ENCODE data around the gene RTN4R. TPM values are rescaled to one million over a fixed set of nuclear protein-coding genes. Genes with fewer than 3 reads are reported as not detected.

The RTN4R gene
- total and polyA plus RNA-seq, 9 of the 15 experiments (the other 6 are each of a cell fraction or from before 2014, with no cell fraction given): 0.04 to 2.8 (median 1.4) TPM; not detected in 3

DNA sequence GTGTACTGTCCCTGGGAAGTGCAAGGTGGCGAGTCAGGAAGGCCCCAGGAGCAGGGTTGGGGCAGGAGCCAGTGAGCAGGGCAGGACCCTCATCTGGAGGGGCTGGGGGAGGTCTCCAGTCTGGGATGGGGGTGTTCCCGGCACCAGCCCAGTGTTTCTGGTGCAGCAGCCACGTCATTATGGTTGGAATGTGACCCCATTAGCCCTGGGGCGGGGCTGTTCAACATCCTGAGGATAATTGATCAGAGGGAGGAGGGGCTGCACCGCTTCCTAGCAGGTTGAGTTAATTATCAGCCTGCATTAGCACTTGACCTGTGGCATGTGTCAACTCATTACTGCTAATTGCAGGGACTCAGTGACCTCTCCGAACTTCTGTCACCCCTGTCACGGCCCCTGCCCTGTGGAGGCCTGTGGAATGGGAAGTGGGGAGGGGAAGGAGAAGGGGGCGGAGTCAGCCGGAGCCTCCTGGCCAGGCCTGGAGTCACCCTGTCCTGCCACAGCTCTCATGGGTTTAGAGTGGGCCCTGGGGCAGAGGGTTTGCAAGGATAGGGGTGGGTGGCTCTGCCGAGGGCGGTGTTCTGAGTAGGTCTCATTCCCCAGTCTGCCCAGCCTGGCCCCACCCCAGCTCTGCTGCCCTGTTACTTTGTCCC lies 64.4 kb downstream of the RTN4R start (continued):
- TF ChIP-seq MAFF (IDR thresholded peaks at IDR 0.05; ENCODE audit: low read length): no peak
- TF ChIP-seq, protein P1, sequence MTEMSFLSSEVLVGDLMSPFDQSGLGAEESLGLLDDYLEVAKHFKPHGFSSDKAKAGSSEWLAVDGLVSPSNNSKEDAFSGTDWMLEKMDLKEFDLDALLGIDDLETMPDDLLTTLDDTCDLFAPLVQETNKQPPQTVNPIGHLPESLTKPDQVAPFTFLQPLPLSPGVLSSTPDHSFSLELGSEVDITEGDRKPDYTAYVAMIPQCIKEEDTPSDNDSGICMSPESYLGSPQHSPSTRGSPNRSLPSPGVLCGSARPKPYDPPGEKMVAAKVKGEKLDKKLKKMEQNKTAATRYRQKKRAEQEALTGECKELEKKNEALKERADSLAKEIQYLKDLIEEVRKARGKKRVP (CRISPR knock-in tag; IDR thresholded peaks at IDR 0.05): no peak
- no peak for TF ChIP-seq SUPT5H (IDR thresholded peaks at IDR 0.05)
- peak; percentile 73; the same call in 1 of the 2 replicates for TF ChIP-seq ZBTB7A (IDR thresholded peaks at IDR 0.05; ENCODE audit: borderline replicate concordance, control insufficient read depth, low read depth, low read length)
- TF ChIP-seq ZFP30 (CRISPR knock-in tag; IDR thresholded peaks at IDR 0.05; ENCODE audit: borderline replicate concordance): 0 out of 2 replicates have a peak, but pooled peaks have one; percentile 35
- peak; percentile 21 for TF ChIP-seq POU5F1 (IDR thresholded peaks at IDR 0.05; ENCODE audit: borderline replicate concordance, low read depth, low read length, partially characterized antibody)
- 0 out of 2 replicates have a peak, but pooled peaks have one; percentile 20 for TF ChIP-seq ZNF277 (CRISPR knock-in tag; IDR thresholded peaks at IDR 0.05; ENCODE audit: borderline replicate concordance)
- peak; percentile 40 for TF ChIP-seq CXXC5 (CRISPR knock-in tag; IDR thresholded peaks at IDR 0.05)
- no peak for TF ChIP-seq MXI1 (IDR thresholded peaks at IDR 0.05; ENCODE audit: low read depth, low read length)
- TF ChIP-seq, protein P2, sequence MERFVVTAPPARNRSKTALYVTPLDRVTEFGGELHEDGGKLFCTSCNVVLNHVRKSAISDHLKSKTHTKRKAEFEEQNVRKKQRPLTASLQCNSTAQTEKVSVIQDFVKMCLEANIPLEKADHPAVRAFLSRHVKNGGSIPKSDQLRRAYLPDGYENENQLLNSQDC (CRISPR knock-in tag; IDR thresholded peaks at IDR 0.05): no peak
- TF ChIP-seq THRB (CRISPR knock-in tag; conservative IDR thresholded peaks at IDR 0.05): peak; percentile 79; the same call in 1 of the 2 replicates
- 0 out of 2 replicates have a peak, but pooled peaks have one; percentile 7 for TF ChIP-seq ZNF133 (CRISPR knock-in tag; IDR thresholded peaks at IDR 0.05)
- TF ChIP-seq GMEB1 (CRISPR knock-in tag; IDR thresholded peaks at IDR 0.05): 0 out of 2 replicates have a peak, but pooled peaks have one; percentile 22
- TF ChIP-seq SREBF1 (IDR thresholded peaks at IDR 0.05; ENCODE audit: borderline replicate concordance, low read depth, low read length): no peak
- peak; percentile 27; the same call in 1 of the 2 replicates for TF ChIP-seq ZNF324 (CRISPR knock-in tag; IDR thresholded peaks at IDR 0.05)
- 0 out of 2 replicates have a peak, but pooled peaks have one; percentile 34 for TF ChIP-seq ZNF561 (CRISPR knock-in tag; conservative IDR thresholded peaks at IDR 0.05)
- TF ChIP-seq, protein P3, sequence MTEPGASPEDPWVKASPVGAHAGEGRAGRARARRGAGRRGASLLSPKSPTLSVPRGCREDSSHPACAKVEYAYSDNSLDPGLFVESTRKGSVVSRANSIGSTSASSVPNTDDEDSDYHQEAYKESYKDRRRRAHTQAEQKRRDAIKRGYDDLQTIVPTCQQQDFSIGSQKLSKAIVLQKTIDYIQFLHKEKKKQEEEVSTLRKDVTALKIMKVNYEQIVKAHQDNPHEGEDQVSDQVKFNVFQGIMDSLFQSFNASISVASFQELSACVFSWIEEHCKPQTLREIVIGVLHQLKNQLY (CRISPR knock-in tag; conservative IDR thresholded peaks at IDR 0.05): 0 out of 4 replicates have a peak, but pooled peaks of 1 of the 2 experiments have one; percentile 56
- TF ChIP-seq SMAD4 (CRISPR knock-in tag; conservative IDR thresholded peaks at IDR 0.05): peak; percentile 58; the same call in 1 of the 2 replicates
- TF ChIP-seq CBX8 (IDR thresholded peaks at IDR 0.05; ENCODE audit: borderline replicate concordance, extremely low read depth, low read depth, low read length, poor library complexity, severe bottlenecking): no peak
- no peak for TF ChIP-seq BDP1 (IDR thresholded peaks at IDR 0.05; ENCODE audit: insufficient read depth, insufficient read length)
- peak; percentile 56; the same call in 1 of the 2 replicates for TF ChIP-seq ATF7 (IDR thresholded peaks at IDR 0.05)

Data from K562 (cell line).